Loucy (cell line): ENCODE measurements around the gene UPK1B.

Experiments used
- H2AFZ ChIP-seq: fragments of 200-600 bp; sonication (generic); 2 replicates; pipeline ENCODE4 v1.6.0; 2016; ENCODE audit warnings: antibody characterized with exemption, mild to moderate bottlenecking, low read length, moderate library complexity
- H3F3A ChIP-seq: fragments of 200-600 bp; 2 replicates; pipeline ENCODE4 v1.6.0; 2016; ENCODE audit warnings: antibody characterized with exemption, low read depth, mild to moderate bottlenecking
- H3K27me3 ChIP-seq: fragments of 200-600 bp; sonication (generic); 2 replicates; pipeline ENCODE4 v1.6.1; 2014; ENCODE audit warnings: low read length, mild to moderate bottlenecking; ENCODE audit not compliant: insufficient read depth, poor library complexity, severe bottlenecking
- H3K36me3 ChIP-seq: fragments of 200-600 bp; sonication (generic); 2 replicates; pipeline ENCODE4 v1.6.1; 2016; ENCODE audit warnings: low read length; ENCODE audit not compliant: insufficient read depth
- H3K4me1 ChIP-seq: fragments of 200-600 bp; sonication (generic); 2 replicates; pipeline ENCODE4 v1.5.1; 2014; ENCODE audit warnings: low read length, mild to moderate bottlenecking; ENCODE audit not compliant: insufficient read depth, poor library complexity, severe bottlenecking
- H3K4me2 ChIP-seq: fragments of 200-600 bp; sonication (generic); 2 replicates; pipeline ENCODE4 v1.6.0; 2014; ENCODE audit warnings: antibody characterized with exemption, low read length, low read depth, mild to moderate bottlenecking; ENCODE audit not compliant: poor library complexity, severe bottlenecking
- H3K4me3 ChIP-seq: fragments of 200-600 bp; sonication (generic); 2 replicates; pipeline ENCODE4 v1.5.1; 2014; ENCODE audit warnings: low read length, mild to moderate bottlenecking, mixed read lengths; ENCODE audit not compliant: poor library complexity, severe bottlenecking
- H3K79me2 ChIP-seq: fragments of 200-600 bp; sonication (generic); 2 replicates; pipeline ENCODE4 v1.6.1; 2014; ENCODE audit warnings: low read length; ENCODE audit not compliant: insufficient read depth
- H3K9ac ChIP-seq: fragments of 200-600 bp; sonication (generic); 2 replicates; pipeline ENCODE4 v1.6.0; 2014; ENCODE audit warnings: mild to moderate bottlenecking, low read depth, low read length, moderate library complexity; ENCODE audit not compliant: poor library complexity, severe bottlenecking
- H3K9me2 ChIP-seq: fragments of 200-600 bp; sonication (generic); replicated peaks from 2 replicates; pipeline ENCODE4 v1.6.1; 2016; ENCODE audit warnings: low read depth, low read length, mixed read lengths
- H3K9me3 ChIP-seq: fragments of 200-600 bp; sonication (generic); 2 replicates; pipeline ENCODE4 v1.6.1; 2014; ENCODE audit warnings: mild to moderate bottlenecking, antibody characterized with exemption, low read length, low read depth; ENCODE audit not compliant: insufficient read depth
- H4K20me1 ChIP-seq: fragments of 200-600 bp; sonication (generic); 2 replicates; pipeline ENCODE4 v1.6.0; 2014; ENCODE audit warnings: antibody characterized with exemption, low read length, mild to moderate bottlenecking; ENCODE audit not compliant: insufficient read depth, poor library complexity, severe bottlenecking
- EZH2phosphoT487 ChIP-seq: fragments of 200-600 bp; IDR thresholded peaks from 2 replicates; pipeline ENCODE4 v1.6.1; 2018; ENCODE audit warnings: antibody characterized with exemption, mild to moderate bottlenecking, moderate library complexity, borderline replicate concordance
- TF ChIP-seq, protein P1 (sequence below): fragments of 200-600 bp; sonication (generic); conservative IDR thresholded peaks from 2 replicates; pipeline ENCODE4 v1.5.1; 2014; ENCODE audit warnings: mild to moderate bottlenecking, antibody characterized with exemption, low read length

The UPK1B gene

DNA sequence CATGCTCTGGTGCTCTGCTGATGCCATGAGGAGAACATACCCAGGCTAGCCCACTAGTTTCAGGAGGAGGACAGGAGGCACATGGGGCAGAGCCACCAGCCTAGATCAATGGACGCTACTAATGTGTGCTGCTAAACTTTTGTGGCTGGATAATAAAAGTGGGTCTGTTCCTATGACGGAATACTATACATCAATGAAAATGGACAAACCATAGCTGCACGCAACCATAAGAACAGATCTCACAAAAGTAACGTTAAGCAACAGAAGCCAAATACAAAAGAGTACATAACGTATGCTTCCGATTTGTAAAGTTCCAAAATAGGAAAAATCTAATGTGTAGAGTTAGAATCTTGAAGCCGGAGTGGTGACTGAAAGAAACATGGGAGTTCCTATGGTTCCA is 55.8 kb downstream of the UPK1B start:
- Histone ChIP-seq H3F3A (no peaks in the 10 kb centered on the region), H2AFZ (no peak overlapping the region), H3K4me3 (no peak overlapping the region), H3K27me3 (no peaks in the 10 kb centered on the region), H3K36me3 (peaks cover 44% of the 10 kb centered on the region; the same call in 1 of the 2 replicates), H3K9me2 (no peaks in the 10 kb centered on the region), H3K4me1 (peaks cover 6% of the 10 kb centered on the region), H3K79me2 (no peaks in the 10 kb centered on the region; the same call in 1 of the 2 replicates), H4K20me1 (no peaks in the 10 kb centered on the region), H3K4me2 (no peak overlapping the region), H3K9ac (no peak overlapping the region), H3K9me3 (no peaks in the 10 kb centered on the region)
- no peak for TF ChIP-seq EZH2phosphoT487
- TF ChIP-seq, protein P1, sequence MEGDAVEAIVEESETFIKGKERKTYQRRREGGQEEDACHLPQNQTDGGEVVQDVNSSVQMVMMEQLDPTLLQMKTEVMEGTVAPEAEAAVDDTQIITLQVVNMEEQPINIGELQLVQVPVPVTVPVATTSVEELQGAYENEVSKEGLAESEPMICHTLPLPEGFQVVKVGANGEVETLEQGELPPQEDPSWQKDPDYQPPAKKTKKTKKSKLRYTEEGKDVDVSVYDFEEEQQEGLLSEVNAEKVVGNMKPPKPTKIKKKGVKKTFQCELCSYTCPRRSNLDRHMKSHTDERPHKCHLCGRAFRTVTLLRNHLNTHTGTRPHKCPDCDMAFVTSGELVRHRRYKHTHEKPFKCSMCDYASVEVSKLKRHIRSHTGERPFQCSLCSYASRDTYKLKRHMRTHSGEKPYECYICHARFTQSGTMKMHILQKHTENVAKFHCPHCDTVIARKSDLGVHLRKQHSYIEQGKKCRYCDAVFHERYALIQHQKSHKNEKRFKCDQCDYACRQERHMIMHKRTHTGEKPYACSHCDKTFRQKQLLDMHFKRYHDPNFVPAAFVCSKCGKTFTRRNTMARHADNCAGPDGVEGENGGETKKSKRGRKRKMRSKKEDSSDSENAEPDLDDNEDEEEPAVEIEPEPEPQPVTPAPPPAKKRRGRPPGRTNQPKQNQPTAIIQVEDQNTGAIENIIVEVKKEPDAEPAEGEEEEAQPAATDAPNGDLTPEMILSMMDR, result no peak

DNA sequence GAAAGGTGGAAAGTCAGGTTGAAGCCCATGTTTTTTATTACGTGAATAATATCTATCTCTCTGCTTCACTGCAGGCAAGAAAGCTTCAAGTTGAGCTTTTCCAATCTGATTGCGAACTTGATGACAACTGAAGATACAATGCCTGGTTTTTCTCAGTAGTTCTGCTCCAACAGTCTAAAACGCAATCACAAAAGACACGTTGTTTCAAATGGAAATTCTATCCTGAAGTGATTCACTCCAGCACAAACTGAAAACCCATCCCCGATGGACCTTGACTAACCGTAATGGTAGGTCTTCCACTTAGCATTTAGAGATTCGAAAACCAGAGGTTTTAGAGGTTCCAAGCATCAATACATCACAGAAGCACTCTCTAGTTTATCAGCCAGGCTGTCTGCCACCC is 56.7 kb downstream of the UPK1B start:
- H3K4me2 ChIP-seq, result no peak overlapping the region
- H3K9me3 ChIP-seq, result no peaks in the 10 kb centered on the region
- H3K9me2 ChIP-seq, result no peaks in the 10 kb centered on the region
- no peak for TF ChIP-seq EZH2phosphoT487
- TF ChIP-seq, protein P1, result no peak
- H3F3A ChIP-seq, result no peaks in the 10 kb centered on the region
- H3K9ac ChIP-seq, result no peak overlapping the region
- H3K4me3 ChIP-seq, result no peak overlapping the region
- no peak overlapping the region for H2AFZ ChIP-seq
- peaks cover 42% of the 10 kb centered on the region; the same call in 1 of the 2 replicates for H3K36me3 ChIP-seq
- H4K20me1 ChIP-seq, result no peaks in the 10 kb centered on the region
- no peaks in the 10 kb centered on the region; the same call in 1 of the 2 replicates for H3K79me2 ChIP-seq
- H3K27me3 ChIP-seq, result no peaks in the 10 kb centered on the region
- H3K4me1 ChIP-seq, result peaks cover 9% of the 10 kb centered on the region

DNA sequence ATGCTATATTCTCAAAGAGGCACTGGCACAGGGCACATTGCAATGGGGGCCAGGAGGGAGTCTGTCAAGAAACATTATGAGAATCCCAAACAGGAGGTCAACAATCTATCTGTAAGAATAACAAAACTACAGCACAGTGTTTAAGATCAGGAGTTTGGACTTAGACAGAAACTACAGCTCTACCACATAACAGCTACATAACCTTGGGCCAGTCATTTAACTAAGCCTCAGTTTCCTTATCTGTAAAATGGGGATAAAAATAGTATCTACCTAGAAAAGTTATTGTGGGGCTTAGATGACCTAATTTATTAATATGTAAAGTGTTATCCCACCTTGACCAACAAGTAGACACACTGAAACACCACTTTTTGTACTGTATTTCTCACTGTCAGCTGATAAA is 57.3 kb downstream of the UPK1B start:
- Histone ChIP-seq H3K9me3 (no peaks in the 10 kb centered on the region), H2AFZ (no peak overlapping the region), H3K36me3 (peaks cover 46% of the 10 kb centered on the region; the same call in 1 of the 2 replicates), H3K79me2 (no peaks in the 10 kb centered on the region; the same call in 1 of the 2 replicates), H3K27me3 (no peaks in the 10 kb centered on the region), H3F3A (no peaks in the 10 kb centered on the region), H3K9ac (no peak overlapping the region), H3K4me2 (no peak overlapping the region), H3K9me2 (no peaks in the 10 kb centered on the region), H3K4me1 (peaks cover 14% of the 10 kb centered on the region), H4K20me1 (no peaks in the 10 kb centered on the region), H3K4me3 (no peak overlapping the region)
- TF ChIP-seq, protein P1, result no peak
- TF ChIP-seq EZH2phosphoT487, result no peak
